SH-SY5Y (cell line): ENCODE results near the gene VWC2L.

Source experiments
- GATA2 ChIP-seq: IDR thresholded peaks from 2 replicates; pipeline ENCODE4 v1.6.1; 2011; ENCODE audit warnings: mild to moderate bottlenecking, low read depth, low read length
- GATA3 ChIP-seq: IDR thresholded peaks from 2 replicates; pipeline ENCODE4 v1.6.1; 2011; ENCODE audit warnings: low read depth, mild to moderate bottlenecking, low read length, moderate library complexity

DNA sequence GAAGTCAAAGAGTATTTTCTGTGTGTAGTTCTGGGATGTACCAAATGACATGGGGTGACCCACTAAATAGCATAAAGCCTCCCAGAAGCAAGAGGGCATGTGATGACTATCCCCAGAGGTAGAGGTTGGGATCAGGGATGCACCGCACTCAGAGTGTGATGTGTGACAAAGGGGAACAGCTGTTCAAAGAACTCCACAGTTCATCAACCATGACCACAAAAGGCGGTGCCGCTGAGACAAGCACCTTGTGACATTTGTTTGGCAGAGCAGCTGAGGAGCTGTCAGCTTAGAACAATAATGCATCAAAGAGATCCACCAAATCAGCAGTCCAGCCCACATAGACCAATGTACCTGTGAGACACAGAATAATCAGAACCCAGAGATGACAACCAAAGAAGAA, 81.3 kb downstream of the VWC2L start:
- no peak for TF ChIP-seq GATA3
- no peak for TF ChIP-seq GATA2
